Measurements from ENCODE around the gene OR51V1. TPM values are rescaled to one million over a fixed set of nuclear protein-coding genes. Genes with fewer than 3 reads are reported as not detected.

Gene OR51V1
- total RNA-seq, 1 experiment from 2014 or later: not detected

DNA sequence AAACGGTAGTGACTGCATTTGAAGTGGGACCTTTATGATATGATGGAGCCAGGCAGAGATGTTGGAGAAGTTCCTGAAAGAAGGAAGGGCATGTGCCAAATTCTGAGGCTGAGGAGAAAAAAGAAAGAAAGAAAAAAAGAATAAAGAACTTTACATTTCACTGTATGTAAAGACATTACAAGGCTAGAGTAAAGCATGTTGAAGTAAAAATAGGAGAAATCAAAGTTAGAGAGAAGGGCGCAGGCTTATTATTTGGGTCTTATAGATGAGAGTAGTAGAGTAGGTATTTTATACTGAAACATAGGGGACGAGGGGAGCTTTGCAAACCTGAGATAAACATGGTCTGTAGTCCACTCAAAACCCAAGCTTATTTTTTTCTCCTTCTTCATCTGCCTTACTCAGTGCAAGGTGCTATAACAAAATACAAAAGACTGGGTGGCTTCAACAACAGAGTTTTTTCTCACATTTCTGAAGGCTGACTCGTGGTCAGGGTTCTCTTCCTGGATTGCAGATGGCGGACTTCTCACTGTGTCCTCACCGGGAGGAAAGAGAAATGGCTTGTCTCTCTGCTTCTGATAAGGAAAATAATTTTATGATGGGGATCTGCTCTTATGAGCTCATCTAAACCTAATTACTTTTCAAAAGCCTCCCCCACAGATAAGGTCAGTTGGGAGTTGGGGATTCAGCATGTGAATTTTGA, 46.4 kb upstream of the OR51V1 start:
- Mint-ChIP-seq H3K4me3 (ENCODE audit: low read depth, unreplicated experiment) (no peak overlapping the region), H3K4me1 (ENCODE audit: low read depth, unreplicated experiment) (no peaks in the 10 kb centered on the region), H3K9me3 (ENCODE audit: low read depth, unreplicated experiment) (no peaks in the 10 kb centered on the region), H3K27ac (ENCODE audit: unreplicated experiment) (no peak overlapping the region), H3K27me3 (ENCODE audit: unreplicated experiment) (peaks cover 47% of the 10 kb centered on the region), H3K36me3 (ENCODE audit: insufficient read depth, unreplicated experiment) (no peaks in the 10 kb centered on the region)
- BruUV-seq (replicated peaks): no TSS peak
- CTCF ChIA-PET: no interaction called here
- no peak for DNase-seq
- intact Hi-C loops (cut with micrococcal nuclease; ENCODE audit: unreplicated experiment): no loop called here
- TF ChIP-seq, protein P1, sequence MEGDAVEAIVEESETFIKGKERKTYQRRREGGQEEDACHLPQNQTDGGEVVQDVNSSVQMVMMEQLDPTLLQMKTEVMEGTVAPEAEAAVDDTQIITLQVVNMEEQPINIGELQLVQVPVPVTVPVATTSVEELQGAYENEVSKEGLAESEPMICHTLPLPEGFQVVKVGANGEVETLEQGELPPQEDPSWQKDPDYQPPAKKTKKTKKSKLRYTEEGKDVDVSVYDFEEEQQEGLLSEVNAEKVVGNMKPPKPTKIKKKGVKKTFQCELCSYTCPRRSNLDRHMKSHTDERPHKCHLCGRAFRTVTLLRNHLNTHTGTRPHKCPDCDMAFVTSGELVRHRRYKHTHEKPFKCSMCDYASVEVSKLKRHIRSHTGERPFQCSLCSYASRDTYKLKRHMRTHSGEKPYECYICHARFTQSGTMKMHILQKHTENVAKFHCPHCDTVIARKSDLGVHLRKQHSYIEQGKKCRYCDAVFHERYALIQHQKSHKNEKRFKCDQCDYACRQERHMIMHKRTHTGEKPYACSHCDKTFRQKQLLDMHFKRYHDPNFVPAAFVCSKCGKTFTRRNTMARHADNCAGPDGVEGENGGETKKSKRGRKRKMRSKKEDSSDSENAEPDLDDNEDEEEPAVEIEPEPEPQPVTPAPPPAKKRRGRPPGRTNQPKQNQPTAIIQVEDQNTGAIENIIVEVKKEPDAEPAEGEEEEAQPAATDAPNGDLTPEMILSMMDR (IDR thresholded peaks at IDR 0.05; ENCODE audit: unreplicated experiment): no peak

DNA sequence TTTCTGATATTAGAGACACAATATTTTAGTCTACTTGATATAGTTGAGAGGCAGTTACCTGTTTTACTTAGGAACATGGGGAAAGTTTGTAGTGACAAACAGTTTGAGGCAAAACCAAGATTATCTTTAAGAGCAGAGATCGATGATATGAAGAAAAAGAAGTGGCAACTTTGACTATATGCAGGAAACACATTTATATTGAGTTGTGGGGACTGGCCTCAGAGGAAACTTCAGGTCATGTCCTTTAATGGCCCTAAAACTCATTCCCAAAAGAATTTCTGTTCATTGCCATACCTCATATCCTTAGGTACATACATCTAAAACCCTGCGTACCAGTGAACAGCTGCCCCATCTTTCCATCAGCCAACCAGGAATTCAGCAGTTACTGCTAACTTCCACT, 44.7 kb upstream of the OR51V1 start:
- H3K9me3 Mint-ChIP-seq (ENCODE audit: low read depth, unreplicated experiment): no peaks in the 10 kb centered on the region
- H3K4me3 Mint-ChIP-seq (ENCODE audit: low read depth, unreplicated experiment): no peak overlapping the region
- BruUV-seq (replicated peaks): no TSS peak
- CTCF ChIA-PET: no interaction called here
- DNase-seq: no peak
- H3K4me1 Mint-ChIP-seq (ENCODE audit: low read depth, unreplicated experiment): no peaks in the 10 kb centered on the region
- intact Hi-C loops (cut with micrococcal nuclease; ENCODE audit: unreplicated experiment): no loop called here
- TF ChIP-seq, protein P1 (IDR thresholded peaks at IDR 0.05; ENCODE audit: unreplicated experiment): no peak
- H3K27me3 Mint-ChIP-seq (ENCODE audit: unreplicated experiment): peaks cover 42% of the 10 kb centered on the region
- H3K27ac Mint-ChIP-seq (ENCODE audit: unreplicated experiment): no peak overlapping the region
- H3K36me3 Mint-ChIP-seq (ENCODE audit: insufficient read depth, unreplicated experiment): no peaks in the 10 kb centered on the region

DNA sequence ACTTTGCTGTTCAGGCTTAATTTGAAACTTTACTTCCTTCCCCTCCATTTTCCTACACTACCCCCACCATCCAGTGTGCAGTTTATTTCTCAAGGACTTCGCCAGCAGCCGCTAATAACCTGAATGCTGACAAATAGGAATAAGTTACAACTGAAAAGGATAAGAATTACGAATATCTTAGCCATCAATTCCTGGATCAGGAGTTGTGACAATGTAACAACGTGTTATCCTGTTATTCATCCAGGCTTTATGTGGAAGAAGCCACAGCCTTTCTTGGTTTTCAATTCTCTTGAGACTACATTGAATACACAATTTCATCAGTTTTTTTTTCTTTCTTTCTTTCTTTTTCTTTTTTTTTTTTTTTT, 43.3 kb upstream of the OR51V1 start:
- Mint-ChIP-seq H3K4me1 (ENCODE audit: low read depth, unreplicated experiment) (no peaks in the 10 kb centered on the region), H3K36me3 (ENCODE audit: insufficient read depth, unreplicated experiment) (no peaks in the 10 kb centered on the region), H3K27ac (ENCODE audit: unreplicated experiment) (no peak overlapping the region), H3K9me3 (ENCODE audit: low read depth, unreplicated experiment) (no peaks in the 10 kb centered on the region), H3K4me3 (ENCODE audit: low read depth, unreplicated experiment) (no peak overlapping the region), H3K27me3 (ENCODE audit: unreplicated experiment) (peaks cover 42% of the 10 kb centered on the region)
- TF ChIP-seq, protein P1 (IDR thresholded peaks at IDR 0.05; ENCODE audit: unreplicated experiment): no peak
- no TSS peak for BruUV-seq (replicated peaks)
- no peak for DNase-seq
- CTCF ChIA-PET: no interaction called here
- intact Hi-C loops (cut with micrococcal nuclease; ENCODE audit: unreplicated experiment): no loop called here

DNA sequence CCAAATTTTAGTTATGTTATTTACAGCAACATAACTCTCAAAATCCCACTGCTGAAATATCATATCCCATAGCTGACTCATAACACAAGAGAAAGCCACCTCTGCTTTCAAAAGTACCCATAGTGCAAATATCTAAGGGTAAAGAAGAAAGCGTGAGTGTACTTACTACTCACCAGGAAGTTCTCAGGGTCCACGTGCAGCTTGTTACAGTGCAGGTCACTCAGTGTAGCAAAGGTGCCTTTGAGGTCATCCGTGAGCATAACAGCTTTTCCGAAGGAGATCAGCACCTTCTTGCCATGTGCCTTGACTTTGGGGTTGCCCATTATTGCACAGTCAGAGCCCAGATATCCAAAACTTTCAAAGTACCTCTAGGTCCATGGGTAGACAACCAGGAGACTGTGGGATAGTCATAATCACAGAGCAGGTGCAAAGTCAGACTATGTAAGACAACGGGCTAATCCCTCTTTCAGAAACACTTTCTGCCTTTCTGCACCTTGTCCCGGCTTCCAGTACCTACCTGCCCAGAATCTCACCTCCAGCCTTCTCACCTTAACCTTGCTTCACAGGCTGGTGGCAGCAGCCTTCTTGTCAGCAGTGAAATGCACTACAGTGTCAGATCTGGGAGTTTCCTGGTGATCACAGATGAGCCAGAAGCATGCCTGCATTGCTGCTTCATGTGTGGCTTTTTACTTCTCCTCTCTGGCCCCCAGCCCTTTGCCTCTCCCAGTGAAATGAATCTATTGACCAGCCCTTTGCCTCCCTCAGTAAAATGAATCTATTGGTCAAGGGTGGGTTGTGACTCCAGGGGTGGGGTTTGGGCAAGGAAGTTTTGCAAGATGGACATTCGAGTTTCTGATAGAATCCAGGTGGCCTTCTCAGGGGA, 42.7 kb upstream of the OR51V1 start:
- TF ChIP-seq, protein P1 (IDR thresholded peaks at IDR 0.05; ENCODE audit: unreplicated experiment): no peak
- Mint-ChIP-seq H3K4me1 (ENCODE audit: low read depth, unreplicated experiment) (no peaks in the 10 kb centered on the region), H3K9me3 (ENCODE audit: low read depth, unreplicated experiment) (no peaks in the 10 kb centered on the region), H3K27ac (ENCODE audit: unreplicated experiment) (no peak overlapping the region), H3K36me3 (ENCODE audit: insufficient read depth, unreplicated experiment) (no peaks in the 10 kb centered on the region), H3K27me3 (ENCODE audit: unreplicated experiment) (peaks cover 38% of the 10 kb centered on the region), H3K4me3 (ENCODE audit: low read depth, unreplicated experiment) (no peak overlapping the region)
- CTCF ChIA-PET: no interaction called here
- DNase-seq: no peak
- intact Hi-C loops (cut with micrococcal nuclease; ENCODE audit: unreplicated experiment): no loop called here
- no TSS peak for BruUV-seq (replicated peaks)
